Stimulated activated memory B cell treated with anti-CD40 and anti-IgM and Interleukin-4, amounts not matched to agents 10 μg/mL and 1 μg/mL and 100 μg/mL, for 72 hours (primary cell): Measurements from ENCODE around the gene MEPE.

ENCODE experiments used
- ATAC-seq: fragments of 150-1000 bp; cut with Tn5 transposase; 2 replicates; pipeline ENCODE4 v1.10.0; 2021
- H3K27ac Mint-ChIP-seq: one replicate; pipeline ENCODE4 v1.8.0; 2022; ENCODE audit warnings: mild to moderate bottlenecking, mixed read lengths
- H3K27me3 Mint-ChIP-seq: one replicate; pipeline ENCODE4 v1.8.0; 2022; ENCODE audit warnings: mixed read lengths
- H3K36me3 Mint-ChIP-seq: one replicate; pipeline ENCODE4 v1.8.0; 2022; ENCODE audit warnings: mixed read lengths
- H3K4me1 Mint-ChIP-seq: one replicate; pipeline ENCODE4 v1.8.0; 2022; ENCODE audit warnings: mixed read lengths
- H3K4me3 Mint-ChIP-seq: one replicate; pipeline ENCODE4 v1.8.0; 2022; ENCODE audit warnings: mild to moderate bottlenecking, moderate library complexity, mixed read lengths
- H3K9me3 Mint-ChIP-seq: one replicate; pipeline ENCODE4 v1.8.0; 2022; ENCODE audit warnings: mixed read lengths

MEPE gene

GRCh38 chr4:87855559-87855958 lies 22.8 kb downstream of the MEPE start:
- Mint-ChIP-seq H3K9me3 (no peaks in the 10 kb centered on the region), H3K27me3 (no peaks in the 10 kb centered on the region), H3K4me3 (no peak overlapping the region), H3K36me3 (no peaks in the 10 kb centered on the region), H3K27ac (no peak overlapping the region), H3K4me1 (no peaks in the 10 kb centered on the region)
- ATAC-seq = peak; percentile 38

GRCh38 chr4:87856816-87857215 lies 24.0 kb downstream of the MEPE start:
- no peaks in the 10 kb centered on the region for H3K27me3 Mint-ChIP-seq
- H3K4me3 Mint-ChIP-seq = no peak overlapping the region
- no peak for ATAC-seq
- H3K9me3 Mint-ChIP-seq = no peaks in the 10 kb centered on the region
- H3K27ac Mint-ChIP-seq = no peak overlapping the region
- H3K4me1 Mint-ChIP-seq = no peaks in the 10 kb centered on the region
- no peaks in the 10 kb centered on the region for H3K36me3 Mint-ChIP-seq

GRCh38 chr4:87857789-87858188 lies 25.0 kb downstream of the MEPE start:
- Mint-ChIP-seq H3K4me3 (no peak overlapping the region), H3K9me3 (no peaks in the 10 kb centered on the region), H3K27me3 (no peaks in the 10 kb centered on the region), H3K4me1 (no peaks in the 10 kb centered on the region), H3K27ac (no peak overlapping the region), H3K36me3 (no peaks in the 10 kb centered on the region)
- ATAC-seq = no peak

DNA sequence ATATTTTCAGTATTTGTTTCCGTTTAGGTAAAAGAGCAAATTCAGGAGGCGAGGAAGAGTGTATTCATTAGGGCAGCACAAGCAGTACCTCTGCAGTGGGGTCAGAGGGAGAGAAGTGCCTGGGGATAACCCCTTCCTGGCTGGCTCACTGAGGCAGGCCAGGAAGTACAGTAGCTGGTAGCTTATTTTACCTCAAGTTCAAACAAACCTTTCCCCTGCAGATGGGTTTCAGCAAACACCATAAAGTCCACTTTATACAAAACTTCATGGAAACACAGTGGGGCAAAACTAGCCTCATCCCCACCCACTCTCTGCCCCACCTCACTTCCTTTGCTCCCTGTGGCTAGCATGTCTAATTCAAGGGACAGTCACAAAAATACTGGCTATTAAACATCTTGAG lies 29.5 kb downstream of the MEPE start:
- ATAC-seq = no peak
- Mint-ChIP-seq H3K9me3 (no peaks in the 10 kb centered on the region), H3K27me3 (peaks cover 8% of the 10 kb centered on the region), H3K4me3 (no peak overlapping the region), H3K4me1 (no peaks in the 10 kb centered on the region), H3K36me3 (no peaks in the 10 kb centered on the region), H3K27ac (no peak overlapping the region)

GRCh38 chr4:87863486-87863885 lies 30.7 kb downstream of the MEPE start:
- peaks cover 15% of the 10 kb centered on the region for H3K27me3 Mint-ChIP-seq
- H3K36me3 Mint-ChIP-seq = no peaks in the 10 kb centered on the region
- ATAC-seq = peak; percentile 22
- no peaks in the 10 kb centered on the region for H3K4me1 Mint-ChIP-seq
- no peak overlapping the region for H3K27ac Mint-ChIP-seq
- H3K4me3 Mint-ChIP-seq = no peak overlapping the region
- no peaks in the 10 kb centered on the region for H3K9me3 Mint-ChIP-seq

GRCh38 chr4:87864321-87864720 lies 31.6 kb downstream of the MEPE start:
- no peaks in the 10 kb centered on the region for H3K9me3 Mint-ChIP-seq
- no peaks in the 10 kb centered on the region for H3K4me1 Mint-ChIP-seq
- no peak for ATAC-seq
- H3K36me3 Mint-ChIP-seq = no peaks in the 10 kb centered on the region
- H3K27ac Mint-ChIP-seq = no peak overlapping the region
- H3K4me3 Mint-ChIP-seq = no peak overlapping the region
- peaks cover 15% of the 10 kb centered on the region for H3K27me3 Mint-ChIP-seq

DNA sequence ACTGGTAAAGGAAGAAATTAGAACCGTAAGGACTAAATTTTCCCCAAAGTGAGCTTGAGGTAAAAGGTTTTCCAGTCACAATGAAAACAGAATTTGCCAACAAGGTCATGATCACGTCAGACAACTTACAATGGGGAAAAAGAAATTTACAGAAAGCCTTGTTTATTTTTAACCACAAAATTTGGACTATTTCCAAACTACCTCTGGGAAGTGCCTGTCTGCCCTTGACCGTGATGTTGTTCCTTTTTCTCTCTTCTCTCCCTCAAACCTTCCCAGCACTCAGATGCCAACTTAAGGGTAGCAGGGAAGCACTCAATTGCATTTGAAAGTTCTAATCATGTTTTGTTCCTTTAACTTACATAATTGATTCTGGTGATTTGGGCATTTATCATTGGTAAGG lies 32.5 kb downstream of the MEPE start:
- Mint-ChIP-seq H3K4me3 (no peak overlapping the region), H3K4me1 (no peaks in the 10 kb centered on the region), H3K27ac (no peak overlapping the region), H3K9me3 (no peaks in the 10 kb centered on the region), H3K36me3 (no peaks in the 10 kb centered on the region), H3K27me3 (peaks cover 15% of the 10 kb centered on the region)
- ATAC-seq = no peak

DNA sequence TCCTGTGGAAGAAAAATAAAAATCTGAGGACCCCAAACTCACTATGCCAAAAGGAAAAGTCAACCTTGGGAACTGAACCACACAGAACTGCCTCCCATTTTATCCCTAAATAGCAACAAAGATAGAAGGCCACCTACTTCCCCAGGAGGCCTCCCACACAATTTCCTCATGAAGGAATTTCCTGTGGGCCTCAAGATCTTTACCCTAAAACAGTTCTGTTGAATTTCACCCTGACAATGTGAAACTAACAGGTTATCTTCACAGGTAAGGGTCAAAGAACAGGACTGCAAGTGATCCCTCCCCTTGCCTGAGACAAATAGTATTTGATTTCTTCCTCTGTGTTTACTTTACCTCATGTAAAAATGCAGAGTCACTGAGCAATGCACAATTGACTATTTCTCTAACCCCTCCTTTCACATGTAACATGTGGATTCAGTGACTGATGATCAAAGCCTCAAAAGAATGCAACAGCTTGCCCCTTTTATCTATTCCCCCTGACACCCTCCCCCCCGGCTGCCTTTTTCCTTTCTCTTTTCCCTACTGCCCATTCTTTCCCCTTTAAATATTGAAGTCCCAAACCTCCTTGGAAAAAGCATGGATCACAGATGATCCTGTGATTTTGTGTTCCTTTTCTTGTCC lies 33.3 kb downstream of the MEPE start:
- no peak overlapping the region for H3K27ac Mint-ChIP-seq
- peaks cover 15% of the 10 kb centered on the region for H3K27me3 Mint-ChIP-seq
- H3K4me1 Mint-ChIP-seq = no peaks in the 10 kb centered on the region
- no peak for ATAC-seq
- H3K9me3 Mint-ChIP-seq = no peaks in the 10 kb centered on the region
- H3K36me3 Mint-ChIP-seq = no peaks in the 10 kb centered on the region
- H3K4me3 Mint-ChIP-seq = no peak overlapping the region

GRCh38 chr4:87868522-87868921 lies 35.8 kb downstream of the MEPE start:
- no peaks in the 10 kb centered on the region for H3K9me3 Mint-ChIP-seq
- ATAC-seq = no peak
- no peaks in the 10 kb centered on the region for H3K36me3 Mint-ChIP-seq
- no peak overlapping the region for H3K4me3 Mint-ChIP-seq
- no peaks in the 10 kb centered on the region for H3K4me1 Mint-ChIP-seq
- H3K27ac Mint-ChIP-seq = no peak overlapping the region
- peaks cover 25% of the 10 kb centered on the region for H3K27me3 Mint-ChIP-seq

GRCh38 chr4:87872028-87872427 lies 39.3 kb downstream of the MEPE start:
- Mint-ChIP-seq H3K27ac (no peak overlapping the region), H3K36me3 (no peaks in the 10 kb centered on the region), H3K4me1 (no peaks in the 10 kb centered on the region), H3K4me3 (no peak overlapping the region), H3K27me3 (peaks cover 25% of the 10 kb centered on the region), H3K9me3 (no peaks in the 10 kb centered on the region)
- no peak for ATAC-seq

DNA sequence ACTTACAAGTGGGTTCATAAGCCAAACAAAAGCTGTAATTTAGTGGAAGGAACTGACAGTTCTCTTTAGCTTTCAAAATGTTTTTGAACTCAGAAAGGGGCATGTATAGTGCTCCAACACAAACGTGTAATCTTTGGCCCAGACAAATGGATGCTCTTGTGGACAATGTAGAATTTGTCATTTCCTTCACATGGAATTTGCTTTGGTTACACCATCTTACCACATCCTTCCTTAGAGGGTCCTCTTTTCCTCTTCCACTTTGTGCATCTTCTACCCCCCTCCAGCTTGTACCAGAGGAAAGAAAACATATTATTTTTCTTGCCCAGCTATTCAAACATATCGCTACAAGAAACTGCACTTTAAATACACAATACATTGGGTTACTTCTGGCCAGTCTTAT lies 42.4 kb downstream of the MEPE start:
- H3K27ac Mint-ChIP-seq = no peak overlapping the region
- H3K4me1 Mint-ChIP-seq = no peaks in the 10 kb centered on the region
- no peaks in the 10 kb centered on the region for H3K36me3 Mint-ChIP-seq
- ATAC-seq = no peak
- H3K9me3 Mint-ChIP-seq = no peaks in the 10 kb centered on the region
- no peak overlapping the region for H3K4me3 Mint-ChIP-seq
- H3K27me3 Mint-ChIP-seq = peaks cover 28% of the 10 kb centered on the region

- Mint-ChIP-seq H3K27ac (no peak overlapping the region), H3K27me3 (peaks cover 33% of the 10 kb centered on the region), H3K4me3 (no peak overlapping the region), H3K36me3 (no peaks in the 10 kb centered on the region), H3K9me3 (no peaks in the 10 kb centered on the region), H3K4me1 (peaks cover 1% of the 10 kb centered on the region)
- no peak for ATAC-seq
Observed at GRCh38 chr4:87880106-87880505, 47.3 kb downstream of the MEPE start.

- ATAC-seq = no peak
- peaks cover 40% of the 10 kb centered on the region for H3K27me3 Mint-ChIP-seq
- peaks cover 7% of the 10 kb centered on the region for H3K4me1 Mint-ChIP-seq
- no peak overlapping the region for H3K27ac Mint-ChIP-seq
- no peak overlapping the region for H3K4me3 Mint-ChIP-seq
- no peaks in the 10 kb centered on the region for H3K9me3 Mint-ChIP-seq
- H3K36me3 Mint-ChIP-seq = no peaks in the 10 kb centered on the region
Observed at GRCh38 chr4:87881115-87881514, 48.3 kb downstream of the MEPE start.

GRCh38 chr4:87882321-87882720 lies 49.6 kb downstream of the MEPE start:
- Mint-ChIP-seq H3K4me3 (no peak overlapping the region), H3K4me1 (peaks cover 7% of the 10 kb centered on the region), H3K27ac (no peak overlapping the region), H3K27me3 (peaks cover 40% of the 10 kb centered on the region), H3K9me3 (no peaks in the 10 kb centered on the region), H3K36me3 (no peaks in the 10 kb centered on the region)
- ATAC-seq = no peak

DNA sequence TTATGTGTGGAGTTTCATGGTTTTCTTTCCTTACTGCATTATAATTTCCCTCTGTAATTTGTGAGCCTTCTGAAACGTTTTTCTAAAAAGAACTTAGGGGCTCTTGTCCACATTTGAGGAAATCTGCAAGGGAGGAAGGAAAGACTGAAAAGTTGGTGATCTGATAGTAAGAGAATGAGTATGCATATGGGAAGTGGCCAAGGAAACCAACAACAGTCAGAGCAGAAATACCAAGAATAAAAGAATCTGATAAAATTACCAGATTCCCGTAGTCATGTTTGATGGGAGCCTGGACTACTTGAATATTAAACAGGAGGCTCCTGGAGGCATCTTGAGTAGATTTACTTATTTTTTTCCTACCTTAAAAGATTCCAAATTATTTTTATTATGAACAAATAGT lies 50.1 kb downstream of the MEPE start:
- no peak overlapping the region for H3K4me3 Mint-ChIP-seq
- ATAC-seq = no peak
- H3K27ac Mint-ChIP-seq = no peak overlapping the region
- peaks cover 7% of the 10 kb centered on the region for H3K4me1 Mint-ChIP-seq
- no peaks in the 10 kb centered on the region for H3K36me3 Mint-ChIP-seq
- no peaks in the 10 kb centered on the region for H3K9me3 Mint-ChIP-seq
- peaks cover 35% of the 10 kb centered on the region for H3K27me3 Mint-ChIP-seq

- no peaks in the 10 kb centered on the region for H3K9me3 Mint-ChIP-seq
- H3K36me3 Mint-ChIP-seq = no peaks in the 10 kb centered on the region
- peak; percentile 34 for ATAC-seq
- peak overlapping the region; percentile 42 for H3K4me3 Mint-ChIP-seq
- H3K27me3 Mint-ChIP-seq = peaks cover 32% of the 10 kb centered on the region
- peaks cover 9% of the 10 kb centered on the region for H3K4me1 Mint-ChIP-seq
- no peak overlapping the region for H3K27ac Mint-ChIP-seq
Observed at GRCh38 chr4:87884976-87885549, 52.3 kb downstream of the MEPE start.
